Stimulated activated CD8-positive, alpha-beta memory T cell treated with anti-CD3 and anti-CD28 coated beads, Interleukin-15, amount 100 ng/mL, for 1 hour (primary cell): ENCODE measurements around the gene PRR20G.
"Not testable (repeated sequence)": the region's sequence is repeated elsewhere in the genome, so short reads cannot be mapped to it uniquely, and the experiment has no call there.

ENCODE experiments used
- DNase-seq: peaks from one replicate; pipeline ENCODE4 v3.0.0-alpha.2; 2020; ENCODE audit warnings: low read depth

The PRR20G gene

DNA sequence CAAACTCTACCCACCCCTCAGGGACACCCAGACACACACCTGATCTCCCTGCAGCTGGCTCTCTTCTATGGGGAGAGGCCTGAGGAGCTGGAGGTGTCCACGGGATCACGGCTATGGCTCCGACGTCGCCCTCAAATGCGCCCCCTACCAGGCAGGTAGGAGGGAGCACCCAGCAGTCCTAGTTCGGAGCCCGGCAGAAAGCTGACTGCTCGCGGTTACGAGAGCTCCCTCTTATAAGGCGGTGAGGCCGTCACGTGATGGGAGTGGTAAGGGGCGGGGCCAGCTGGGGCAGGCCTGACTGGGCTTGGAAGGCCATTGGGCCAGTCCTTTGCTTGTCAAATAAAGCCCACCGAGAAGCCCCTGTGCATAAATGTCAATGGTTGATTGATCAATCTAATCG, at the start of gene PRR20G:
PRR20G (minus strand) TSS at position 207 of the 400 bp plus-strand sequence. CDS start 681 bp downstream, outside the sequence.
- DNase-seq = no peak

DNA sequence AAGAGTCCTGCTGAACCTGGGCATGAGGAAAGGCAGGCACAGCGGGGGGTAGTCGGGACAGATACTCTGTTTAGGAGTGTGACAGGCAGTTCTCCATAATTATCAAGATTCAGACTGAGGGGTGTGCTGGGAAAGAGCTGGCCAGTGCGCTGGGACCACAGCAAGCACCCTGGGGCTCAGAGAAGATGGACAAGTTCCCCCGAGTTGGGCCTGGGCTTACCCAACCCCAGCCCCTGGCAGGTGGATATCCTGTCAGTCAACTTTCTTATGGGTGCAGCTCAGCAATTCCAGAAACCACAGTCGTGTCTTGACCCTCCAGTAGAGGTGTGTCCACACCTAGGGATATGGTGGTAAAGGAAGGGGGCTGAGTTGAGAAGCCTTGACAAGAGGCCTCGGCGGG, 49.2 kb upstream of the PRR20G start:
- no peak for DNase-seq

DNA sequence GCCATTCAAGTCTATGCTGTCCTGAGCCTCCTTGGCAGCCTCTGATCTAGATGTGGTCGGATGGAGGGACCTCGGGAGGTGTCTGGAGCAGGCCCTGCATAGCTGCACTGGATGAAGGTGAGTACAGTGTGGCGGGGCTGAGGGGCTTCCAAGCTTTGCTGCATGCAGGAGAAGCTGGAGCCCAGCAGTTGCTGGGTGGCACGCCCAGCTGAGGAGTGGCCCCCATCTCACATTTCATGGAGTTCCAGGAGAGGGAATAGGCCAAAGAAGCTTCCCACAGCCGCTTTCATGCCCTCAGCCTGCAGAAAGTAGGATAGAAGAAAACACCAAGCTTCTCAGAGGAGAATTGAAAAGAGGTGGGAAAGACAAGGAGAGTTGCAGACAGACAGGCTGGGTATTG, 48.3 kb upstream of the PRR20G start:
- no peak for DNase-seq

DNA sequence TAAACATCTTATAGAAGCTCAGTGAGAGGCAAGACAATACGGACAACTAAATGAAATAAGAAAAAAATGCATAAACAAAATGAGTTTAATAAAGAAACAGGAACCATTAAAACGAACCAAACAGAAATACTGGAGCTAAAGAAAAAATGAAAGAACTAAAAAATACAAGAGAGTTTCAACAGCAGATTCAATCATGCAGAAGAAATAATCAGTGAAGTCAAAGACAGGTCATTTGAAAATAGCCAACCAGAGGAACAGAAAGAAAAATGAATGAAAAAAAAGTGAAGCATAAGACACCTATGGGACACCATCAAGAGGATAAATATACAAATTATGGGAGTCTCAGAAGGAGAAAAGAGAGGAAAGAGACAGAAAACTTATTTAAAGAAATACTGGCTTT, 42.5 kb upstream of the PRR20G start:
- DNase-seq = no peak

DNA sequence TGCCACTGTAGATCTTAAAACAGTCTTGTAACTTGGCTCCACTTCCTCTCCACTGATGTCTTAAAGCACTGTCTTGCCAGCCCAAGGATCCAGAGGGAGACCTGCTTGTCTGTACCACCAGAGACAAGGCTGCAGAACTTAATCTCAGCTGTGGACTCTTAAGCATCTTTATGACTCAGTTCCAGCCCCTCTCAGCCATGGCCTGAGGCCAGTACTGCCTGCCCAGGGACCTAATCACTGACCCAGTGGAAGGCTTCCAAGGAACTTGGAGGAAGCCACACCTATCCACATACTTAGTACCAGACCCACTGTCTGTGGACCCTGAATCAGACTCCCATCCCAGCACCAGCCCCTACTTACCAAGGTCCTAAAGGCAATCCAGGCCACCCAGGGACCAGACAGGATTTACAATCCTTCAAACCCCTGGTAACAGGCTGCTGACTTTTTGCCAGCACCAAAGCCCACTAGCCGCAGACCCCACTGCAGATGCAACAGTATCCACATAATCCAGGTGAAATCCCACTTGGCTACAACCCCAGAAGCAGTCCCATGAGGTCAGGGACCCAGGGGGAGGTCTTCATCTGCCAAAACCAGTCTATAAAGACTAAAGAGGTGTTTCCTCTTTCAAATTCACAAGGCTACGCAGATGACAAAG, 41.9 kb upstream of the PRR20G start:
- no peak for DNase-seq

DNA sequence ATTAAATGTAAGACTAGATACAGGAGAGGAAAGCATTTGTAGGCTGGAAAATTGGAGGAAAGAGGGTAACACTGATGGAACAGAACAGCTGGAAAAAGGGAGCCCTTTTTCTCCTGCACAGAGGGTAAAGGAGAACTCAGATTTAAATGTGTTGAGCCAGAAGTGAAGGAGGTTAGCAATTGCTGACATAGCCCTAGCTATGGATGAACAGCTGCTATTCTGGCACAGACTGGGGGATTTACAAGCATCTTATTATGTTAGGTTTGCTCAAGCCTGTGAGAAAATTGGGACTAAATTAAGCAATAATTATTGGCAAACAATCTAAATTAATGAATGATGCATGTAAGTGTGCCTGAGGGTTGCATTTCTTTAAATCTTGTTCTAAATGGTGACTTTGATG, 40.6 kb upstream of the PRR20G start:
- no peak for DNase-seq

DNA sequence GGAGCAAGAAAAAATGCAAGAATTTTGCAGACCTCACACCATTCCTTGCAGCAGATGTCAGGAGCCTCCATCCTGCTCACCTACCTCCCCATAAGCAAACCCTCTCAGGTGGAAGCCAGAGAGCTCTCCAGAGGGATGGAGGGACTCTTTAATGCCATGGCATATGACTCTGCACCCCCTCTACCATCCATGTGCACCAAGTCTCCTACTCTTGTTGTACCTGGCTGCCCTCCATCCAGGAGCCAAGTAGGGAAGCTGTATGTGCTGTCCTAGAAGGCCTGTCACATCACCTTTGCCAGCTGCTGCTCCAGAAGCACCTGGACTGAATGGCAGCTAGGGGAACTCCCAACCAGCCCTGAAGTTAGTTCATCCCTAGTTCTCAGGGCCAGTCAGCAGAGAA, 38.5 kb upstream of the PRR20G start:
- no peak for DNase-seq

DNA sequence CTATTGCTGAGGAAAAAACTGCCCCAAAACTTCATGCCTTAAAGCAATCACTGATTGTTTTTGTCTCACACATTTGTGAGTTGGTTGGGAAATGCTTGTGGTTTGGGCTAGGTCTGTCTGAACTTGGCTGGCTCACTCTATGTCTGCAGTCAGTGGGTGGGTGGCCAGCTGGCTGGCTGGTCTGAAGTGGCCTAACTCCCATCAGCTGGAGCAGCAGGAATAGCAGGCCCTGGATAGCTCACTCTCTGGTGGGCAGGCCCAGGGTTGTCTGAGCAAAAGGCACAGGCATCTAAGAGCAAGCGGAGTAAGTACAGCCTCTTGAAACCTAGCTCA, 37.7 kb upstream of the PRR20G start:
- DNase-seq = no peak

DNA sequence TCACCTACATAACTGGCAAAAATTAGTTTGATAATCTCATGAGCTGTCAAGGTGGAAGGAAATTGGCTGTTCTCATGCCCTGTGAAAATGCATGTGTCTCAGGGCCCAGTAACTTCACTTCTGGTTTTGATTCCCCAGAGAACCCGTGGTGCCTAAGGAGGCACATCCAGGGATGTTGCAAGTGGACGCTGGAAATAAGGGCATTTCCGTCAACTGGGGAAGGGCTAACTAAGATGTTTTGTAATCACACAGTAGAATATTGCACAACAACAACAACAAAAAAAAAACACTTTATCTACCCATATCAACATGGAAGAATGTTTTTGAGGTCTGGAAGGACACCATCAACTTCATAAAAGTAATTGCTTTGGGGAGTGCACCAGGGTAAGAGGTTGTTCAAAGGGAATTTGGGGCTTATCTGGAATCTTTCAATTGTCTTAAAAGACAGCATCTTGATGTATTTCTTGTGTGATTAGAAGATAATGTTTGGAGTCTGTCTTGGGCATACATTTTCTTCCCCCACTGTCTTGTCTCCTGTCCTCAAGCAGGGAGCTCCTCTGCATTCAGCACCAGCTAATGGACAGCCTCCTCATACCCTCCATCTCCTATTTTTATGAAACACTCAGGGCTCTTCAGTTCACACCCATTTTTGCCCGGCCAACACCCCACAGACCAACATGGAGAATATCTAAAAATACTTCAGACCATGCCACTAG, 37.2 kb upstream of the PRR20G start:
- DNase-seq = no peak

DNA sequence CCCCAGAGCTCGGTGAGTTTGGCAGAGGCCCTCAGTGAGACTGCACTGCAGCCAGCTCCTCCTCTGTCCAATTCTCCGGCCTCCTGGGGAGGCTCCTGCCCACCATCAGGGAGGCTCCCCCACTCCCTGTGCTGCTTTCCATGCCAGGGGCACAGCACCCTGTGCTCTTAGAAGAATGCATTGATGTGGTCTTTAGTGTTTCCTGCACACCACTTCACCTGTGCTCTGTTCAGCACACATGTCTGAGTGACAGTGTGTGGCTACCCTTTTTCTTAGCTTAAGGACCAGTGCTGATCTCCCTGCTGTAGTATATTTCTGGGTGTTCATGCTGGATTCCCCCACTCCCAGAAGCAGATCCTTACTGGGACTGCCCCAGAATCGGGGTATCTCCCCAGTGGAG, 36.2 kb upstream of the PRR20G start:
- no peak for DNase-seq

DNA sequence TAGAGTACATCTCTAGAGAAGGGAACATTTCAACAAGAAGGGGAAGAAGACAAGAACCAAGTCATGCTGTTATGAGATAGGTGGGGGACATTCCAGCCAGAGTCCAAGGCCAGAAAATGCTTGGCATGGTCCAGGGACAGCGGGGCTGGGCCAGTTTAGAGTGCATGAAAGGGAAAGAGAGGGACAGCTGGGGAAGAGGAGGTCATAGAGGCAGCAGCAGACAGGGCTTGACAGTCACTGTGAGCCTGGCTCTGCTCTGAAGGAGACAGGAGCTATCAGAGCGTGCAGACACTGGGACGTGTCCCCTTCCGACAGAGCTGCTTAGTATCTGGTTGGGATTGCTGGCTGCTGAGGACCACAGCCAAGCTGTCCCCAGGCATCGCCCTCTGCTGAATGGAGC, 35.7 kb upstream of the PRR20G start:
- no peak for DNase-seq

DNA sequence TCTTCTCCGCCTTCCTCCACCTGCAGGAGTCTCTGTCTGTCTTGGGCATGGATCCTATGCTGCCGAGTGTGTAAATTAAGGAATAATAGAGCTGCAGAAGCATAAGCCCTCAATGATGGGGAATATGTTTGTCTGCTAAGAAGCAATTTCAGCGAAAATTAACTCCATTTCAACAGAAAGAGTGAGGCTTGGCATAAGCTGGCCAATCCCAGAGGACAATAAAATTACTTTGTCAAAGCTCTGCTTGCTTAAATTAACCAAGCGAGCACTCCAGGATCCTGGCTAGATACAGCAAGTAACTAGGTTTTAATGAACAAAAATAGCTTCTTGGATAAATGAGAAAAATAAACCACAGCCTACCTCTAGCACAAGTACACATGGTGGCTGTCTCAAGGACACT, 33.5 kb upstream of the PRR20G start:
- no peak for DNase-seq

DNA sequence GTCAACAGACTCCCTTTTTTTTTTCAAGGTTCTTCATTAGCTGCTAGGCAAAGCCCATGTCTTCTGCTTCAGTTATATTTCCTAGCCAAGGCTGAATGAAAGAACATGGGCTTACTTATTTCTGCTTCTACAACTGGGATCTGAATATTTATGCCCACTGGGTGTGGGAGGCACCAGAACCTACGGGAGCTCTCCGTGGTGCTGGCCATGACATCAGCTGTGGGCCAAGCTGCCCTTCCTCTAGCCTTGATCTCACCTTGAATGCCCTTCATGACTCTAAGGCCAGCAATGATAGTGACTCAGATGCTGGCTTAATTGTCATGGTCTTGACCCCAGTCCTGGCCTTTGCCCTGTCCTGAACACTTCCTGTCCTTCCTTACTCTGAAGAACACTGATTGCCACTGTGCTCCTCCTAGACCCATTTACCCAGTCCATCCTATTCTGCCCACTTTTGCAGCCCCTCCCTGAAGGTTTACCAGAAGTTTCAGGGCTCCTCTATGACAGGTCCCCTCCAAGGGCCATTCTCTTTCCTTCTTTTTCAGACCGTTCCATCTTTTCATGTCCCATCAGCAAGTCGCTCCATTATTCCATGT, 32.8 kb upstream of the PRR20G start:
- no peak for DNase-seq

DNA sequence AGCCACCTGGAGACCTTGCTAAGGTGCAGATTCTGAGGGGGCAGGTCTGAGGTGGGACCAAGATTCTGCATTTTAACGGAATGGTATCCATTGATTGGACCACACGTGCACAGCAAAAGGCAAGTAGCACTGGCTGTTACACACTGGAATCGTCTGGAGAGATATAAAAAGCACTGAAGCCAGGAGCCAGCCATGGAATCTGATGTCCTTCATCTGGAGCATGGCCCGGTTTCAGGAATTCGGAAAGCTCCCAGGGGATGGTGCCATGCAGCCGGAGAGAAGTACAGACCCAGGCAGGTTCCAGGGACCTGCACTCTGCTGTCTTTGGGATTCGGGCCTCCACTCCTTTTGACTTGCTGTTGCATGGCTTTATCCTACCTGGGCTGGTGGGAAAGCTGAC, 28.8 kb upstream of the PRR20G start:
- no peak for DNase-seq

DNA sequence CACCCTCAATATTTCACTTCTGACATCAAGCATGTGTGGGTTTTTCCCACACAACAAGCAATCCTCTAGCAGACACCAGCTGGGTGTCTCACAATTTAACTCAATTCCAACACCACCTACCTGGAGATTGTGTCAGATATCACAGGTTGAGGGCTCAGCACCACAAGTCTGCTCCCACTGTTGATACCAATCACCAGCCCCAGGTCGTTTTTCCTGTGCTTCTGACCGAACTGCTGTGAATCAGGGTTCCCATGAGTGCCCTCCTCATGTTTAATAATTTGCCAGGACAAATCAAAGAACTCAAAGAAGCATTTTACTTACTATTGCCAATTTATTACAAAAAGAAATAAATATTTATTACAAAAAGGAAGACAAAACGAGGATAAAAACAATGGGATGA, 25.0 kb upstream of the PRR20G start:
- no peak for DNase-seq

DNA sequence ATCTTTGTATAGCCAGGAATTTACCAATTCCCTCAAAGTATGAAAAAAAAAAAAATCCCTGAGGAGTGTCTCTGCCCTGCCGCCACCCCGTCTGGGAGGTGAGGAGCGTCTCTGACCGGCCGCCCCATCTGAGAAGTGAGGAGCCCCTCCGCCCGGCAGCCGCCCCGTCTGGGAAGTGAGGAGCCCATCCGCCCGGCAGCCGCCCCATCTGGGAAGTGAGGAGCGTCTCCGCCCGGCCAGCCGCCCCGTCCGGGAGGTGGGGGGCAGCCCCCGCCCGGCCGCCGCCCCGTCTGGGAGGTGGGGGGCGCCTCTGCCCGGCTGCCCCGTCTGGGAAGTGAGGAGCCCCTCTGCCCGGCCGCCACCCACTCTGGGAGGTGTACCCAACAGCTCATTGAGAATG, 21.0 kb upstream of the PRR20G start:
- DNase-seq = not testable (repeated sequence)

DNA sequence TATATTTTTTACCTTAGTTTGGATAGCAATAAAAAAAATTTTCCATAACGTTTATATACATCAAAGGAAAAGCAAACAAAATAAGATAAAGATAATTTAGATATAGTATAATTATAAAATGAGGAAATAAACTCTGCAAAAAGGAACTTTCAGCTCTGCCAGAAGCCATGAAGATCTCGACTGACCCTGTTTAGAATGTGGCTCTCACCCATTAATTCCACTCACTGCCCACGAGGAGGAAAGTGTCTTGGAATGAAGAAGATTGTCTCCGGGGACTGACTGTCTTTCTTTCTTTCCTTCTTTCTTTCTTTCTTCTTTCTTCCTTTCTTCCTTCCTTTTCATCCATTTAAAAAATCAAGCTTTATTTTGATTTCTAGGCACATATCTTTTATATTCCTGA, 20.1 kb upstream of the PRR20G start:
- no peak for DNase-seq

DNA sequence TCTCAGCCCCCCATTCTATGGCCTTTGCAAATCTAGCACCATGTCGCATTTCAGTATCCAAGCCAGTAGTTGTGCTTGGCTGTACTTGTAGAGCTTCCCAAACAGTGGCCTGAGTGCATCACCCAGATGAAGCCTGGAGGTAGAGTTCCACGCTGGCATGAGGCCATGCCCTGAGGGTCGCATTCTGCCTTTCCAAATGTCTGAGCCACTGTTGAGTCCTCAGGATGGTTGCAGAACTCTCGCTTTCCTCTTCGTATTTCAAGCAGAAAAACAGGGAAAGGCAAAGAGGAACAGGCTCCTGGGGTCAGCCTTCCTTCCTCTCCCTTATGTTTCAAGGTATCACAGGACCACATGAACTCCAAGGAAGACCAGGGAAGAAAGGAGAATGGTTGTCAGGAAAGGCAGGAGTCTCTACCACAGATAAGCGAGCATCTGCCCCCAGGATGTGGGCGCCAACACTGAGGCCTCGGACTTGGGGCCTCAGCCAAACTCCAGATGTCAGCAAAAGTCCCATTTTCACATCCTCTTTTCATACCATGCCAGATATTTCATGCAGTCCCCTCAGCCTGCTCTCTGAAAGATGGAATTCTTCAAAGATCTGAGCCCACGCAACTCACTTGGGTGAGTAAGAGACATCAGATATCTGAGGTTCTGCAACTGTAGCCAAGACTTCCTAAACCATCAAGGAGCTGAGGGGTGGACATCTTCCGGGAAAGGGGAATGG, 19.4 kb upstream of the PRR20G start:
- no peak for DNase-seq

DNA sequence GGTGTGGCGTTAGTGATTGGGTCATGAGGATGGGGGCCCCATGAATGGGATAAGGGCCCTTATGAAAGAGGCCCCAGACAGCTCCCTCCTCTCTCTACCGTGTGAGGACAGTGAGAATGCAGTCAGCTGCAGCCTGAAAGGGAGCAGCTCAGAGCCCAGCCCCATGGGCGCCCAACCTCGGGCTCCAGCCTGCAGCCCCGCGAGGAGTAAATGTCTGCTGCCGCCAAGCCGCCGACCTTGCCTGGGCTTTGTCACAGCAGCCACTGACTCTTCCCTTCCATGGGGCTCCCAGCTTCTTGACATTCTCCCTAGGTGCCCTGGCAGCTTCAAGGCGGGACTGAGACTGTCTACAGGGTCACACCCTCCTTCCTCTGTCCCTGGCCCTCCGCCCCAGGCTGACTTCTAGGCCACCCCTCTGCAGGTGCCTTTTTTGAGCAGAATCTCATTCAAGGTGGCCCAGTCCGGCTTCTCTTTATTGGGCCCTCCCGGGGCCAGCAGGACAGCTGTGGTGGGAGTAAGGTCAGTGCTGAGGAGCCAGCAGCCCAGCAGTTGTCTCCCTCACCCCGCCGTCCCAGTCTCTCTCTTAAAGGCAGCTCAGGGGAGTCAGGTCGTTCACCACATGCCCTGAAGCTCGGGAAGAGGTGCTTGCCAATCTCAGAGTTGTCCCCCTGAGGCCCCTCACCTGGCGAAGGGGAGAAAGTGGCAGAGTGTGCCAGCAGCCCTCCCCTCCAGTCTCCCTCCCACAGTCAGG, 18.7 kb upstream of the PRR20G start:
- DNase-seq = no peak

DNA sequence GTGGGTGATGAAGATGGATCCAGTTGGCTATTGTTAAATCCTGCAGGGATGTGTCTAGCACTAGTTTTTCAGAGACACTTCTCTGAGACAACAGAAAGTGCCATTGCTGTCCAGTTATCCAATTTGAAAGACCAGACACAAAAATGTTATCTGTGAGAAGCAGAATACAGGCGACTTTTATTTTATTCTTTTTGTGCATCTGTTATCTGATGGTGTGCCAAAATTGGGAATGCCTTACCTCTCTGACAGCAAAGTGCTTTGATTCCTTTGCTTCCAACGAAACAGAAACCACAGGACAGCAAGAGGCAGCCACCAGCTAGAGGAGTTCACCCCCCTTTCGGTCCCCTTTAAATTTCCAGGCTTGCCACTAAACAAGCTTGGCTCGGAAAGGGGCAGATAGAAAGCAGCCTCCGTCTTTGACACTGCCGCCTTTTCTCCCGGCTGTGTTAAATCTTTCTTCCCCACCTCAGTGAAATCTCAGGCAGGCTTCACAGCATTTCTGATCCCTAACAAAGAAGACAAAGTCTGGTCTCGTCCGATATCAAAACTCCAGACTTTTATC, 17.7 kb upstream of the PRR20G start:
- no peak for DNase-seq

DNA sequence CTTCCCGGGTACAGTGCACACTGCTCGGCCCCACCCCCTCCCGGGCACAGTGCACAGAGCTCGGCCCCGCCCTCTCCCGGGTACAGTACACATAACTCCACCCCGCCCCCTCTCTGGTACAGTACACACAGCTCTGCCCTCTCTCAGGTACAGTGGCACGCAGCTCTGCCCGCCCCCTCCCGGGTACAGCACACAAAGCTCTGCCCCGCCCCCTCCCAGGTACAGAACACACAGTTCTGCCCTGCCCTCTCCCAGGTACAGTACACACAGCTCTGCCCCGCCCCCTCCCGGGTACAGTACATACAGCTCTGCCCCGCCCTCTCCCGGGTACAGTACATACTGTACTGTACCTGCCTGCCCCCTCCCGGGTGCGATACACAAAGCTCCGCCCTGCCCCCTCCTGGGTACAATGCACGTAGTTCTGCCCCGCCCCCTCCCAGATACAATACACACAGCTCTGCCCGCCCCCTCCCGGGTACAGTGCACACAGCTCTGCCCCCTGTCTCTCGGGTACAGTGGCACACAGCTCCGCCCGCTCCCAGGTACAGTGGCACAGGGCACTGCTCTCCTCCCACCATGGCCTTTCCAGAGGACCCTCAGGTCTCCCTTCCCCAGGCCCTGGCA, 16.4 kb upstream of the PRR20G start:
- DNase-seq = no peak

DNA sequence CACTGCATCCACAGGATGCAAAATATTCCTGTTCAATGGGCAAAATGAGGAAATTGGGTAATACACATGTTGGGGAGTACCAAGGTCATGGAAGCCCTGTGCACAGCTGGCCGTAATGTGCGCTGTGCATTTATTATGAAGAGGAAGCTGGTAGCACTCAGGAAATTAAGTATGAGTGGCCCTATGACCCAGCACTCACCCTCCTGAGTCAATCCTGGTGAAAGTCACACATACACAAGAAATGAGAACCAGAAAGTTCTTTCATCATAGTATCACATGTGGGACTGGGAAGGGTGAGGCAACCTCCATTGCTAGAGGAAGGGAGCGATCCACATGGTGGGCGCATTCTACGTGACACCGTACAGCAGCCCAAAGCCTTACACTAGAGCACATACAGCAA, 11.4 kb upstream of the PRR20G start:
- no peak for DNase-seq
